IMR-90 (cell line): ENCODE results near the gene PLB1. TPM values are rescaled to one million over a fixed set of nuclear protein-coding genes. Genes with fewer than 3 reads are reported as not detected.
A peak's percentile ranks its signal among the peaks of the same experiment; 100 is the strongest.

Experiments
- ATAC-seq: fragments of 200-7000 bp; cut with Tn5 transposase; 2 replicates; pipeline ENCODE4 v1.9.1; 2020; ENCODE audit warnings: low read depth, mild to moderate bottlenecking, moderate library complexity
- BruUV-seq: library from RNA; stranded (reverse); fragments of 400-500 nt; replicated peaks from 2 replicates; lab custom pipeline; 2021; lab: Mats Ljungman, UMichigan
- CTCF ChIA-PET: fragments of 300-600 bp; formaldehyde crosslinking; extraction: SDS; loops from one replicate; lab custom pipeline; 2021; ENCODE audit warnings: antibody characterized with exemption; lab: Yijun Ruan, JAX
- POLR2A ChIA-PET: fragments of 300-600 bp; sonication (Branson Sonifier 250); formaldehyde crosslinking; loops from one replicate; lab custom pipeline; 2022; ENCODE audit warnings: antibody characterized with exemption; ENCODE audit not compliant: unreplicated experiment; lab: Charles Lee
- DNase-seq: peaks from one replicate; pipeline ENCODE4 v3.0.0; 2013
- H2AFZ ChIP-seq: replicated peaks from 2 replicates; pipeline ENCODE3; 2013; ENCODE audit warnings: low read length, mild to moderate bottlenecking; ENCODE audit not compliant: poor library complexity
- H2AK5ac ChIP-seq: 2 replicates; pipeline ENCODE4 v1.6.1; 2013; ENCODE audit warnings: low read depth, low read length, inconsistent platforms
- H2AK9ac ChIP-seq: replicated peaks from 2 replicates; pipeline ENCODE3; 2013; ENCODE audit warnings: mild to moderate bottlenecking, low read depth, low read length, moderate library complexity; ENCODE audit not compliant: poor library complexity
- H2BK120ac ChIP-seq: 2 replicates; pipeline ENCODE4 v1.6.1; 2013; ENCODE audit warnings: low read depth, low read length, inconsistent platforms
- H2BK15ac ChIP-seq: 3 replicates; pipeline ENCODE4 v1.6.1; 2013; ENCODE audit warnings: low read depth, low read length, inconsistent platforms
- H2BK20ac ChIP-seq: 2 replicates; pipeline ENCODE4 v1.6.1; 2013; ENCODE audit warnings: low read depth, mild to moderate bottlenecking, inconsistent platforms, low read length, moderate library complexity
- H2BK5ac ChIP-seq: 2 replicates; pipeline ENCODE4 v1.6.1; 2013; ENCODE audit warnings: mild to moderate bottlenecking, low read depth, low read length, inconsistent platforms; ENCODE audit not compliant: poor library complexity, severe bottlenecking
- H3K14ac ChIP-seq: replicated peaks from 2 replicates; pipeline ENCODE4 v1.6.1; 2013; ENCODE audit warnings: low read depth, low read length, inconsistent platforms
- H3K18ac ChIP-seq: 2 replicates; pipeline ENCODE4 v1.6.1; 2013; ENCODE audit warnings: low read depth, low read length, control low read depth
- H3K23ac ChIP-seq: 2 replicates; pipeline ENCODE4 v1.6.1; 2013; ENCODE audit warnings: low read depth, low read length, inconsistent platforms
- H3K27ac ChIP-seq: 2 replicates; pipeline ENCODE4 v1.5.1; 2013; ENCODE audit warnings: mild to moderate bottlenecking, control low read depth, low read length; ENCODE audit not compliant: insufficient read depth
- H3K27me3 ChIP-seq: 2 replicates; pipeline ENCODE4 v1.6.1; 2013; ENCODE audit warnings: low read length; ENCODE audit not compliant: control insufficient read depth, insufficient read depth
- H3K36me3 ChIP-seq: 2 replicates; pipeline ENCODE4 v1.6.1; 2013; ENCODE audit warnings: low read length, mixed read lengths; ENCODE audit not compliant: control insufficient read depth, insufficient read depth
- H3K4ac ChIP-seq: 2 replicates; pipeline ENCODE4 v1.6.1; 2013; ENCODE audit warnings: low read depth, low read length, inconsistent platforms
- H3K4me1 ChIP-seq: 2 replicates; pipeline ENCODE4 v1.6.1; 2013; ENCODE audit warnings: low read length, mixed read lengths; ENCODE audit not compliant: control insufficient read depth, insufficient read depth
- H3K4me2 ChIP-seq: 2 replicates; pipeline ENCODE4 v1.6.1; 2013; ENCODE audit warnings: low read depth, mild to moderate bottlenecking, control low read depth, low read length, moderate library complexity
- H3K4me3 ChIP-seq: 2 replicates; pipeline ENCODE4 v1.5.1; 2013; ENCODE audit warnings: low read depth, mild to moderate bottlenecking, control low read depth, low read length, moderate library complexity; ENCODE audit not compliant: insufficient read depth
- H3K56ac ChIP-seq: 2 replicates; pipeline ENCODE4 v1.6.1; 2013; ENCODE audit warnings: low read length, inconsistent platforms; ENCODE audit not compliant: insufficient read depth; ENCODE audit errors: extremely low read depth
- H3K79me1 ChIP-seq, 2 experiments: 2 replicates each; pipeline ENCODE4 v1.6.1; 2013; ENCODE audit warnings: low read length in 2 of 2, inconsistent platforms in 1 of 2, low read depth in 1 of 2
- H3K9ac ChIP-seq: 2 replicates; pipeline ENCODE4 v1.6.1; 2013; ENCODE audit warnings: low read depth, low read length, control low read depth
- H3K9me1 ChIP-seq: 2 replicates; pipeline ENCODE4 v1.6.1; 2013; ENCODE audit warnings: low read length, inconsistent platforms; ENCODE audit not compliant: insufficient read depth
- H3K9me3 ChIP-seq: 2 replicates; pipeline ENCODE4 v1.6.1; 2013; ENCODE audit warnings: low read length; ENCODE audit not compliant: control insufficient read depth, insufficient read depth
- H4K20me1 ChIP-seq: 2 replicates; pipeline ENCODE4 v1.6.1; 2013; ENCODE audit warnings: low read length, inconsistent platforms; ENCODE audit not compliant: insufficient read depth
- H4K5ac ChIP-seq: 2 replicates; pipeline ENCODE4 v1.6.1; 2013; ENCODE audit warnings: mild to moderate bottlenecking, low read depth, low read length, control low read depth
- H4K8ac ChIP-seq, 2 experiments: 2 replicates each; pipeline ENCODE4 v1.6.1; 2013; ENCODE audit warnings: low read depth in 2 of 2, low read length in 2 of 2, control low read depth in 1 of 2, inconsistent platforms in 1 of 2
- H4K91ac ChIP-seq: 2 replicates; pipeline ENCODE4 v1.6.1; 2013; ENCODE audit warnings: low read depth, low read length, inconsistent platforms; ENCODE audit not compliant: insufficient read depth
- ELK1 ChIP-seq: fragments of 150-350 bp; IDR thresholded peaks from 2 replicates; pipeline ENCODE4 v1.6.1; 2016; ENCODE audit warnings: low read depth, mild to moderate bottlenecking, low read length, moderate library complexity, borderline replicate concordance
- MAFK ChIP-seq: IDR thresholded peaks from 2 replicates; pipeline ENCODE4 v1.6.1; 2012; ENCODE audit warnings: low read depth, low read length, improper control_type of control experiment
- RCOR1 ChIP-seq: IDR thresholded peaks from 2 replicates; pipeline ENCODE4 v1.6.1; 2012; ENCODE audit warnings: mild to moderate bottlenecking, low read length, improper control_type of control experiment; ENCODE audit not compliant: insufficient replicate concordance
- RFX5 ChIP-seq: IDR thresholded peaks from 2 replicates; pipeline ENCODE4 v1.8.0; 2012; ENCODE audit warnings: low read depth, mild to moderate bottlenecking, low read length, moderate library complexity
- WGBS, 2 experiments: methylation state at CpG; one replicate each; pipeline versions ENCODE4 v1.1.5 to v1.1.7; 2013; ENCODE audit warnings: missing lambda C conversion rate in 2 of 2; ENCODE audit not compliant: insufficient read length in 1 of 2; ENCODE audit errors: extremely low coverage in 2 of 2; 5-methylcytosine and 5-hydroxymethylcytosine counted together
- dilution Hi-C: fragments of 300-500 bp; cut with HindIII; formaldehyde crosslinking; loops from one replicate; pipeline ENCODE4 v1.14.3; 2018; ENCODE audit warnings: low sequenced_read_pairs; ENCODE audit not compliant: unreplicated experiment
- in situ Hi-C: fragments of 300-500 bp; cut with MboI; formaldehyde crosslinking; loops from 3 replicates; pipeline ENCODE4 v1.14.3; 2019; ENCODE audit warnings: low sequenced_read_pairs, inconsistent platforms, mixed read lengths
- intact Hi-C: fragments of 100-400 bp; cut with micrococcal nuclease; formaldehyde crosslinking; loops from 2 replicates; pipeline ENCODE4 v1.10.0; 2022
- polyA plus RNA-seq, 3 experiments: library from polyadenylated mRNA; depleted of rRNA; stranded (reverse); fragments of >200 nt; gene quantifications; 2 replicates each; pipeline ENCODE4 v1.2.3, GENCODE V29; 2012; ENCODE audit warnings: low replicate concordance in 1 of 3
- total RNA-seq: library from RNA; depleted of rRNA; stranded (reverse); fragments of >200 nt; gene quantifications from 2 replicates; pipeline ENCODE4 v1.2.3, GENCODE V29; 2012

PLB1 gene
- total and polyA plus RNA-seq, 2 of the 4 experiments (the other 2 are of a cell fraction): 0.74 to 0.90 TPM

DNA sequence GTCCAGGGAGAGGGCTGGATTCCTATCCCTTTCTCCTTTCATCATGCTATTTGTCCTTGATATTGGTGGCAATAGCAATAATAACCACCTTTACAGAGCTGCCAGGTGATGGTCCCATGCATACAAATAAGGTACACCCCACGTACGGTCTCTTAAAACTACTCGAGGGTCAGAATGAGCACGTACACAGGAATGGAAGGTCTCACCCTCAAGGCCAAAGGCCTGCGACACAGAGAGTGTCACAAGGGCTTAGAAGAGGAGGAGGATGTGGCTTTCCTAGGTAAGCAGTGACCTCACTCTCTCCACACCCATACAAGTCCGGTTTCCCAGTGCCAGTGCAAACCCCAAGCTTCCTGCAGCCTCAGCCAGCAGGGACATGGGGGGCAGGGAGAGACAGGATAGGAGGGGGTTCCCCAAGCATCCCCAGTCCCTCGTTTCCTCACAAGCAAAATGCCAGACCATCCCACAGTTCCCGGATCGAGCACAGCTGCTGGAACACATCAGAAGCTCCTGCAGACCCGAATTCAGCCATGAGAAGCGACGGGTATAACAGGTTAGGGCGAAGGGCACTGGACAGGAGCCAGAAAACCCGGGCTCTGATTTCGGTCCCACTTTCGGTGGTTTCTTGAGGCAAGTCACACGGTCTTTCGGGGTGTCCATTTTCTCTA is 49.2 kb downstream of the PLB1 start:
- 81% methylated on average over 6 of the region's 18 CpGs; no CpG with 5 or more reads in 1 of the 2 experiments for WGBS, 2 experiments
- no peaks in the 10 kb centered on the region for H3K36me3 ChIP-seq
- H2AK5ac ChIP-seq: no peak overlapping the region
- ChIA-PET CTCF (no interaction called here), POLR2A (no interaction called here)
- H3K4ac ChIP-seq: no peak overlapping the region
- no peak overlapping the region for H3K4me3 ChIP-seq
- H3K79me1 ChIP-seq: no peaks in the 10 kb centered on the region
- H2BK5ac ChIP-seq: no peak overlapping the region
- DNase-seq (peak; percentile 15), ATAC-seq (no peak)
- H3K4me1 ChIP-seq: no peaks in the 10 kb centered on the region
- H4K91ac ChIP-seq: no peak overlapping the region
- no peak overlapping the region for H3K27ac ChIP-seq
- H2BK15ac ChIP-seq: no peak overlapping the region
- H3K27me3 ChIP-seq: peaks cover 35% of the 10 kb centered on the region
- no peak overlapping the region for H2BK20ac ChIP-seq
- TF ChIP-seq ELK1: no peak
- TF ChIP-seq RFX5: no peak
- no peak for TF ChIP-seq MAFK
- no peak for TF ChIP-seq RCOR1
- no peak overlapping the region for H3K23ac ChIP-seq
- H2BK120ac ChIP-seq: no peak overlapping the region
- no peak overlapping the region for H2AK9ac ChIP-seq
- in situ Hi-C loops (no loop called here), intact Hi-C loops (no loop called here), dilution Hi-C loops (no loop called here)
- H3K9me3 ChIP-seq: no peaks in the 10 kb centered on the region
- no peak overlapping the region for H4K5ac ChIP-seq
- no peak overlapping the region for H3K4me2 ChIP-seq
- H4K20me1 ChIP-seq: no peaks in the 10 kb centered on the region
- H3K18ac ChIP-seq: no peak overlapping the region
- no peaks in the 10 kb centered on the region for H3K9me1 ChIP-seq
- no peak overlapping the region for H2AFZ ChIP-seq
- no TSS peak for BruUV-seq
- no peak overlapping the region for H4K8ac ChIP-seq
- no peak overlapping the region for H3K56ac ChIP-seq
- H3K14ac ChIP-seq: no peak overlapping the region
- H3K9ac ChIP-seq: no peak overlapping the region
